Endodermal cell (in vitro differentiated cells): ENCODE data around the gene FRRS1L. TPM values are rescaled to one million over a fixed set of nuclear protein-coding genes. Genes with fewer than 3 reads are reported as not detected.

ENCODE experiments used
- DNase-seq: peaks from one replicate; pipeline ENCODE4 v3.0.0-alpha.2; 2017
- H3K27ac ChIP-seq: 2 replicates; pipeline ENCODE4 v1.5.1; 2013; ENCODE audit warnings: mild to moderate bottlenecking, low read depth, low read length, moderate library complexity
- H3K27me3 ChIP-seq: 2 replicates; pipeline ENCODE4 v1.6.1; 2013; ENCODE audit warnings: mild to moderate bottlenecking, low read length, moderate library complexity; ENCODE audit not compliant: insufficient read depth, control insufficient read depth, poor library complexity, severe bottlenecking
- H3K36me3 ChIP-seq: 2 replicates; pipeline ENCODE4 v1.7.0; 2013; ENCODE audit warnings: mild to moderate bottlenecking, low read length, moderate library complexity; ENCODE audit not compliant: control insufficient read depth, insufficient read depth
- H3K4me1 ChIP-seq: one replicate; pipeline ENCODE4 v1.7.0; 2013; ENCODE audit warnings: low read length; ENCODE audit not compliant: control insufficient read depth, insufficient read depth
- H3K4me3 ChIP-seq: 2 replicates; pipeline ENCODE4 v1.5.1; 2013; ENCODE audit warnings: mild to moderate bottlenecking, low read length, moderate library complexity
- H3K9ac ChIP-seq: 2 replicates; pipeline ENCODE4 v1.6.1; 2013; ENCODE audit warnings: mild to moderate bottlenecking, low read length, moderate library complexity; ENCODE audit not compliant: poor library complexity, severe bottlenecking; ENCODE audit errors: extremely low read depth
- H3K9me3 ChIP-seq: 2 replicates; pipeline ENCODE4 v1.6.1; 2013; ENCODE audit warnings: mild to moderate bottlenecking, low read length, moderate library complexity; ENCODE audit not compliant: control insufficient read depth
- H3K27ac Mint-ChIP-seq: 2 replicates; pipeline ENCODE4 v1.8.0; 2020; ENCODE audit warnings: mixed read lengths
- H3K27me3 Mint-ChIP-seq: 2 replicates; pipeline ENCODE4 v1.8.0; 2021; ENCODE audit warnings: mild to moderate bottlenecking, mixed read lengths; ENCODE audit not compliant: insufficient read depth
- H3K36me3 Mint-ChIP-seq: 2 replicates; pipeline ENCODE4 v1.8.0; 2020; ENCODE audit warnings: low read depth, mixed read lengths
- H3K4me1 Mint-ChIP-seq: 2 replicates; pipeline ENCODE4 v1.8.0; 2020; ENCODE audit warnings: mixed read lengths
- H3K4me3 Mint-ChIP-seq: 2 replicates; pipeline ENCODE4 v1.8.0; 2020; ENCODE audit warnings: mild to moderate bottlenecking, moderate library complexity, mixed read lengths
- H3K9me3 Mint-ChIP-seq: 2 replicates; pipeline ENCODE4 v1.8.0; 2020; ENCODE audit warnings: mild to moderate bottlenecking, mixed read lengths
- CTCF ChIP-seq: fragments of 200-600 bp; sonication (generic); conservative IDR thresholded peaks from 2 replicates; pipeline ENCODE4 v1.5.0; 2021; ENCODE audit warnings: antibody characterized with exemption, mild to moderate bottlenecking
- WGBS, 2 experiments: methylation state at CpG; one replicate each; pipeline versions ENCODE4 v1.1.5 to v1.1.7; 2013; ENCODE audit warnings: missing lambda C conversion rate in 2 of 2, mixed read lengths in 1 of 2; ENCODE audit not compliant: insufficient coverage in 1 of 2, insufficient read length in 1 of 2; 5-methylcytosine and 5-hydroxymethylcytosine counted together
- total RNA-seq, 2 donors: library from RNA; stranded (reverse); fragmentation: NEBNext Ultra II Directional in 1 of 2; extraction: Animal tissue kit (Norgen Biotek cat#: 25700) in 1 of 2; gene quantifications; 2 replicates in 1 of 2; 3 replicates in 1 of 2; pipeline ENCODE4 v1.2.1, GENCODE V29; 2021

Gene FRRS1L
- total RNA-seq, 2 donors from 2014 or later, result 1.5 to 1.8 TPM

GRCh38 chr9:109086221-109086620 is 80.8 kb downstream of the FRRS1L start:
- no peak overlapping the region for H3K4me3 ChIP-seq
- H3K27ac Mint-ChIP-seq, result no peak overlapping the region
- H3K27me3 ChIP-seq, result no peaks in the 10 kb centered on the region
- TF ChIP-seq CTCF, result no peak
- WGBS, 2 experiments, result 93% methylated on average over 3 of the region's 3 CpGs
- H3K9ac ChIP-seq, result no peak overlapping the region
- peaks cover 2% of the 10 kb centered on the region for H3K4me1 ChIP-seq
- no peak overlapping the region for H3K4me3 Mint-ChIP-seq
- no peaks in the 10 kb centered on the region for H3K27me3 Mint-ChIP-seq
- H3K36me3 ChIP-seq, result peaks cover 57% of the 10 kb centered on the region
- no peak overlapping the region for H3K27ac ChIP-seq
- no peaks in the 10 kb centered on the region for H3K9me3 ChIP-seq
- DNase-seq, result no peak
- peaks cover 21% of the 10 kb centered on the region for H3K4me1 Mint-ChIP-seq
- H3K36me3 Mint-ChIP-seq, result peaks cover 53% of the 10 kb centered on the region
- no peaks in the 10 kb centered on the region for H3K9me3 Mint-ChIP-seq

- Mint-ChIP-seq H3K27me3 (no peaks in the 10 kb centered on the region), H3K36me3 (peaks cover 47% of the 10 kb centered on the region), H3K9me3 (no peaks in the 10 kb centered on the region), H3K4me3 (no peak overlapping the region), H3K27ac (no peak overlapping the region), H3K4me1 (peaks cover 21% of the 10 kb centered on the region)
- Histone ChIP-seq H3K9me3 (no peaks in the 10 kb centered on the region), H3K4me3 (no peak overlapping the region), H3K36me3 (peaks cover 50% of the 10 kb centered on the region), H3K9ac (no peak overlapping the region), H3K27me3 (no peaks in the 10 kb centered on the region), H3K27ac (no peak overlapping the region), H3K4me1 (peaks cover 2% of the 10 kb centered on the region)
- no peak for TF ChIP-seq CTCF
- DNase-seq, result no peak
Observed at GRCh38 chr9:109085510-109085909, 81.5 kb downstream of the FRRS1L start.

- no peaks in the 10 kb centered on the region for H3K9me3 ChIP-seq
- Mint-ChIP-seq H3K4me1 (peaks cover 21% of the 10 kb centered on the region), H3K9me3 (no peaks in the 10 kb centered on the region), H3K36me3 (peaks cover 51% of the 10 kb centered on the region), H3K27ac (no peak overlapping the region), H3K4me3 (no peak overlapping the region), H3K27me3 (no peaks in the 10 kb centered on the region)
- H3K36me3 ChIP-seq, result peaks cover 54% of the 10 kb centered on the region
- no peaks in the 10 kb centered on the region for H3K27me3 ChIP-seq
- no peak for TF ChIP-seq CTCF
- H3K4me1 ChIP-seq, result peaks cover 2% of the 10 kb centered on the region
- 99% methylated on average over 3 of the region's 4 CpGs; no CpG with 5 or more reads in 1 of the 2 experiments for WGBS, 2 experiments
- H3K4me3 ChIP-seq, result no peak overlapping the region
- no peak overlapping the region for H3K9ac ChIP-seq
- no peak for DNase-seq
- no peak overlapping the region for H3K27ac ChIP-seq
Observed at GRCh38 chr9:109083813-109084405, 83.1 kb downstream of the FRRS1L start.
